Endometrial microvascular endothelial cells (primary cell): Measurements from ENCODE around the gene PRLR. TPM values are rescaled to one million over a fixed set of nuclear protein-coding genes. Genes with fewer than 3 reads are reported as not detected.

Experiments used
- in situ Hi-C: cut with HindIII; loops from 2 replicates; pipeline ENCODE4 v1.10.0; 2017; ENCODE audit warnings: low sequenced_read_pairs, low pct_unique_long_range_greater_than_20kb; ENCODE audit errors: inconsistent ontology term
- total RNA-seq: library from RNA; depleted of rRNA; stranded (reverse); fragments of >200 nt; gene quantifications from one replicate; pipeline ENCODE4 v1.2.3, GENCODE V29; 2015; ENCODE audit errors: inconsistent ontology term

Gene PRLR
- total RNA-seq, 1 donor from 2014 or later, result not detected

DNA sequence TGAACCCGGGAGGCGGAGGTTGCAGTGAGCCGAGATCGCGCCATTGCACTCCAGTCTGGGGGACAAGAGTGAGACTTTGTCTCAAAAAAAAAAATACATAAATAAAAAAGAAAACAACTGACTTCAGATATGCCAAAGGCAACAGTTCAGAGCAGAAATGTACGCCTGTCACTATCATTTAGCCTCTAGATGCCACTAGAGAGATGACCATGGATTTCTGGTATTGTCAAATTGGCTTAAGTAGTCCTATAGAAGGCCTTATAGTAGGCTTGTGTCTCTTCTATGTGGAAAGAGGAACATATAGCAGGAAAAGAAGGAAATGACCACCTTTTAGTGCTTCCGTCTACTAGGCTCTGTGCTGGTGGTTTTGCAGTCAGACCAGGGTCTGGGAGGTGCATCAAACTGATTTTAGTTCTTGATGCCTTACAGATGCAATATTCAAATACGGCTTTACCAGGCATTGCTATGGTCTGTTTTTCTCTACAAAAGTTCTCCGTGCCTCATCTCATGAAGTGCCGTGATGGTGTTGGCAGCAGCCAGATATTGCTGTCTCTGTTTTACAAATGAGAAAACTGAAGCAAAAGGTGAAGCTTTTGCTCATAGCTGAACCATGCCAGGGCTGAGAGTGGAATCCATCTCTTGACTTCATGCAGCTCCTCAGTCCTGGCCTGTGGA, 199.7 kb downstream of the PRLR start:
- in situ Hi-C loops, result no loop called here

DNA sequence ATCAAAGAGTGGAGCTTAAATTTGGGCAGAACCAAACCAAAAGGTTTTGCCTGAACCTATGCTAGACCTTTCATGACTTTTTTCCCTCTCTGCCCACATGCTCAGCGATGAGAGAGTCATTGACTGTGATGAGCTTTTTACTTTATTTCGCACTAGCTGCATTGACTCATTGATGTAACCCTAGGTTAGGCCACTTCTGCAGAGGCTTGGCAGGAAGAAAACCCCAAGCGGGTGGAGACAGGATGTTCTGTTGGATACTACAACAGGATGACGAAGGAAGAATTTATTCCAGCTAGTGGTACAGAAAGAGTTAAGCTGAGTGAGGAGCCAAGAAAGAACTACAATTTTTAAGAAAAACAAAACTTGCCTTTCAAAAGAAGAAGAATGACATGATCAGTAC, 201.0 kb downstream of the PRLR start:
- in situ Hi-C loops, result no loop called here

DNA sequence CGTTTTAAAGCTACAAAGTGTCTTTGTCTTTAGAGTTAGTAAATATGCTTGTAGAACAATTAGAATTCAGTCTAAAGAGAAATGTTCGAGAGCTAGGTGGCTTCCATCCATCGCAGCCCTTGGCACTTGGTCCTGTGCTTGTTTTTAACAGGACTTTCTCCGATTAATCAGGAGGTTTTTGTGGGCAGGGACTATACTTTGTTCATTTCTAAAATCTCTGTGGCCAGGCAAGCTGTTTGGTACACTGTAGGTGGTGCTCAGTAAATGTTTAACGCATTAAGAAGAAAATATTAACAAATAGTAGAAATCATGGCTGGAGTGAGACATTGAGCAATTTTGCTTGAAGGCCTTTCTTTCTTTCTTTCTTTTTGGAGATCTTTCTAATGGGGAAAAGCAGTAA, 203.3 kb downstream of the PRLR start:
- in situ Hi-C loops, result no loop called here

DNA sequence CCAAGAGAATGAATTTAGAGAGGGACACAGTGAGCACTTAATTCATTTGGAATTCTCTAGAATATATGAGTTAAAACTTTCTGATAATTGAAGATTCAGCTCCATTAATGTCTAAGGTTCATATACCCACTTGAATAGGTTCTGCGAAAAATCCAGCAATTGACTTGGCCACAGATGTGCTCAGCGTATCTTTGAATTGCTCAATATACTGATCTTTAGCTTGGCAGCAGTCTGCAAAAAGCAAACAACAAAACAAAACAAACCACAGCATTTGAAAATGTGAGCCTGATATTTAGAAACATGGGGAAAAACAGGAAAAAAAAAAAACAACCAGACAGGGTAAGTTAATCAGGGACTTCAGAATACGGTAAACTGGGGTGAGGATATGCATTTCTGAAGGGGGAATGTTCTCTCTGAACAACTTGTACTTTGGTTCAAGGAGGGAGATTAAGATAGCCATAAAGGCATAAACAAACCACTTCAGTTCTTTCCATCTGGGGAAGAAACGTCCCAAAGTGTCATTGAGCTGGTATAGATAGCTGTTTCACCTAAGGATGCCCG, 203.9 kb downstream of the PRLR start:
- in situ Hi-C loops, result no loop called here

DNA sequence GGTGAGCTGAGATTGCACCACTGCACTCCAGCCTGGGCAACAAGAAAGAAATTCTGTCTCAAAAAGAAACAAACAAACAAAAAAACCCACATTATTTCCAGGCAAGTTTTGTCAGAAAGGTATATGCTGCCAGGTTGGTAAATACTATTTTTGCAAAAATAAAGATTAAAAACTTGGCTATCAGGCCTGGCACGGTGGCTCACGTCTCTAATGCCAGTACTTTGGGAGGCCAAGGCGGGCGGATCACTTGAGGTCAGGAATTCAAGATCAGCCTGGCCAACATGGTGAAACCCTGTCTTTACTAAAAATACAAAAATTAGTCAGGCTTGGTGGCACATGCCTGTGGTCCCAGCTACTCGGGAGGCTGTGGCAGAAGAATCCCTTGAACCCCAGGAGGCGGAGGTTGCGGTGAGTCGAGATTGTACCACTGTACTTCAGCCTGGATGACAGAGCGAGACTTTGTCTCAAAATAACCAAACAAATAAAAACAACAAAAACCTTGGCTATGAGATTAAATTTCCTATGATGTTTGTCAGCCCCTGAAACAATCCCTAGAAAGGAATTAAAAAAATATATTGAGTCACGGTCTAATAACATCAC, 205.3 kb downstream of the PRLR start:
- in situ Hi-C loops, result no loop called here

DNA sequence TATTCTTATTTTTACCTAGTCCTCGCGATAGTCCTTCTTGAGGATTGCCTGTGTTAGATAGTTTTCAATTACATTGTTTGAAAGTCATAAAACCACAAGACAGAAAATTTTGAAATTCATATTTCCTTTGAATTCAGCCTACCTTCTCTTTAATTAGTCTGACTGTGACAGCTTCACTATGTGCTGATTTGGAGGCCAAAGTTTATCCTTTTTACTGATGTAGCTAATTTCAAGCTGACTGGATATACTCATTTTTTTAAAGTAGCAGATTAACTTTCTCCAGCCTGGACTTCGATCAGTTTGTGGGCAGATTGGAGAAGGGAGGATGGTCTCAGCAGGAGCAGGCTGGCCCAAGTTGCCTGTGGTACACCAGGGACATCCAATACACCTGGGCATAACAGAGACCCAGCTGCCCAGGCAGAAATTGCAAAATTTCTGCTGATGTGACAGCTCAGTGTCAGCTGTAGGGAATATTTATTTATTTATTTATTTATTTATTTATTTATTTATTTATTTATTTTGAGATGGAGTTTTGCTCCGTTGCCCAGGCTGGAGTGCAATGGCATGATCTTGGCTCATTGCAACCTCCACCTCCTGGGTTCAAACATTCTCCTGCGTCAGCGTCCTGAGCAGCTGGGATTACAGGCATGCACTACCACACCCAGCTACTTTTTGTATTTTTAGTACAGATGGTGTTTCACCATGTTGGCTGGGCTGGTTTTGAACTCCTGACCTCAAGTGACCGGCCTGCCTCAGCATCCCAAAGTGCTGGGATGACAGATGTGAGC, 206.7 kb downstream of the PRLR start:
- in situ Hi-C loops, result no loop called here

DNA sequence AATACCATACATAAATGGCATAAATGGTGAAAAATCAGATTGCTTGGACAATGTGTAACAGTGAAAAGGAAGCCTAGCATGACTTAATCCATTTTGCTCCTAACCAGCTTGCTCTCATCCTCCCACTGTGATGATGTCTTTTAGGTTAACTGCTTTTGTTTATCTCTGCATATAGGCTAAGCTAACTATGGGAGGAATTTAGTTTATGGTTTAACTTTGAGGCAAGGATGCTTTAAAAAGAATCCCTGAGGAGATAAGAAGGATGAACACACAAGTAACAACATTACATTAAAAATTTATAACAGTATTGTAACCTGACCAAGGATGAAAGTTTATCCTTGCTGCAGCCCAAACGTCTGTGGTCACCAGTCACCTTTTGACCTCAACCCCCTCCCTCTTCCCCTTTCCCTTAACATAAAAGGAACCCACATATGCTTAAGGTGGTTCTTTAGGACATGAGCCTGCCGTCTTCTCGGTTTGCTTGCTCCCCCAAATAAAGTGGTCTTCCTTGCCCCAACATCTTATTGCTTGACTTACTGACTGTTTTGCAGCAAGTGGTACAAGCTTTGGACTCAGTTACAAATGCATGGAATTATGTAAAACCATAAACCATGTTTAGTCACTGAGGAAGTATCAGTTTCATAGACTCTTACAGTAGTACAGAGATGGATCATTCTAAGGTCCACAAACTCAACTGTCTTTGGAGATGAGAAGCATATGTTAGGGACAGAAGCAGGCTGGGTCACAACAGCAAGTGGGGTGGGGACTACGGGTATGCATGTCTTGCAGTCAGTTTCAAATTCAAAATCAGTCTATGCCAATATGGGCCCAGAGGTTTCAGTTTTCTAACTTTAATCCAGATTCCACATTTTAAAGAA, 213.9 kb downstream of the PRLR start:
- in situ Hi-C loops, result no loop called here

DNA sequence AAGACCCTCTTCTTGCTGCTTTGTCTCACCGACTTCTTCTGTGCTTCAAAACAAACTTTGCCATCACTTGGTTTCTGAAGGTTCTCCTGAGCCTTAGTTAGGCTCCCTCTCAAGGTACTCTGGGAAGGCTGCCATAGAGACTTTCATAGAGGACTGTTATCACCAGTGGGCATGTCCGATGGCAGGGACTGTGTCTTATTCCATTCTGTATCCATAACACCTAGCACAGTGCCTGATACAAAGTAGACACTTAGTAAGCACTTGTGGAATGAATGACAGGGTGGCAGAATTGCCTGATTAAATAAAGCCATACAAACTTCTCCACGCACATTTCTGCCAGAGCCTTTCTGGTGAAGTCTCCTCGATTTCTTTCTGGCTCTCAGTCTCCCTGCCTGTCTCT, 215.2 kb downstream of the PRLR start:
- in situ Hi-C loops, result no loop called here

DNA sequence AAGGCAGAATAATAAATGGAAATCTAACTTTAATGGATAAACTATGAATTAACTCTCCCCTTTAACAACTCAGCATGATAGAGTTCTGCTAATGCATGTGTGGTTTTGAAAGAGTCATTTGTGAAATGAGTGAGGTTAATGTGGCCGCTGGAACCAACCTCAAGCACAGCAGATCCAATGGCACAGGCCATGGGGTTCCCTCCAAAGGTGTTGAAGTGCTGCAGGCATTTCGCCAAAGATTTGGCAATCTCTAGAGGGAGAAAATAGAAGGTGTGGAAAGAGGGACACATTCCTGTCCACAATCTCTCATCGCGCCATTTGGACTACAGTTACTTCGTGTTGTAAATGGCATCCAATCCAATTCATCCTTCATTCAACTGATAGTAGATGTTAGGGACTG, 217.5 kb downstream of the PRLR start:
- in situ Hi-C loops, result no loop called here

DNA sequence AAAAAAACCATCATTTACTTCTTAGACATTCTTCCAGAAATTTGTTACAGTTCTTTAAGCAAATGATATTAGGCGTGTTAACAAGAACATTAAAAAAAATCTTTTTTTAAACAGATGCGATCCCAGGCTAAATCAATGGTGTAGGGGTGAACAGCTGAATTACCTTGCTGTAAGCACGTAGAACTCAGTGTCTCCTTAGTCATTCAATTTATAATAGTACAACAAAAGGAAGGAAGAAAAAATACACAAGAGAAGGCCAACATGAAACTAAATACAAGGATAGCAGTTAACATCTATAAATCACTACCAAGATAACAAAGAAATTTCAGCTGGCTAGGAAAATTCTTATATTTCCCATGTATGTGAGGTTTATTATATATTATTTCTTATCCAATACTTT, 217.9 kb downstream of the PRLR start:
- in situ Hi-C loops, result no loop called here

DNA sequence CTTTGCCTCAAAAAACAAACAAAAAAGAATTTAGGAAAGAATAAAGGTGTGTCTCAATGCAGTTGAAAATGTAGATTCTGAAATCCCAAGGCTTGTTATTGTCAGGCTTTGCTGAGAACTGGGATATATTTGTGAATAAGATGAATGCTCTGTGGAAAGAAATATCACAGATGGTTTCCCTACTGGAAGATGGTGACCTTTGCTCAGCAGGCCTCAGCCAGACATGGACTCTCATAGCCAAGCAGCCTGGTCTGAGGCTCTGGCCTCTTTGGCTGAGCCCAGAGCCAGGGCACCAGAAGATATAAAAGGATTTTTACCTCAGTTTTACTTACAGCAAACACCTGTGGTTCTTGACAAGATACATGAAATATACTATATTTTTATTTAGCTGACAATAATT, 219.6 kb downstream of the PRLR start:
- in situ Hi-C loops, result no loop called here

DNA sequence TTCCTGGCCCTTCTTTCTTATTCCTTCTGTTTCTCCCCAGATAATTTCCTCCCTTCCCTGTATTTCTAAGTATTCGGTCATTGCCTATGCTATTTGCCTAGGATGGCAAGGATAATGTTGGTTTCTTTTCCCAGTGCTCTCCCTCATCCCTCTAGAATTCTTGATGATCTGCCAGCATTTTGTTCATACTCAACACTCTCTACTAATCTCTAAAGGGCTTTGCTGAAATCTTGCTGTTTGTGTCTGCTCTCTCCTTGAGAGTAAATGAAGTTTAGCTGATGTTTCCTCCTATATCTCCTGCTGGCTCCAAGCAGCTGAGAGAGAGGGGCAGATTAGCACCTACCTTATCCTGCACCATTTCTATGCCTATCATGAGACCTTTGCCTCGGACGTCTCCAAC, 220.6 kb downstream of the PRLR start:
- in situ Hi-C loops, result no loop called here

DNA sequence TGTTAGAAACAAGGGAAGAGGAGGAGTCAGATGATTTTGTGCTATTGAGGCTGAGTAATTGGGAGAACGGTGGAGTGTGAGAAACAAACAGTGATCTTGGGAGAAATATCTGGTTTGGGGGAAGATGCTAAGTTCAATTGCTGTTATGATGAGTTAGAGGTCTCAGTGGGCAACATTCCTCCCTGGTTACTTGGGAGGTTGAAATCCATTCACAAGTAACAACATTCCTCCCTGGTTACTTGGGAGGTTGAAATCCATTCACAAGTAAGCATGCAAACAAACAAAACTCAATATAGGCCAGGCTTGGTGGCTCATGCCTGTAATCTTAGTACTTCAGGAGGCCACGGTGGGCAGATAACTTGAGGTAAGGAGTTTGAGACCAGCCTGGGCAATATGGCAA, 221.3 kb downstream of the PRLR start:
- in situ Hi-C loops, result no loop called here

DNA sequence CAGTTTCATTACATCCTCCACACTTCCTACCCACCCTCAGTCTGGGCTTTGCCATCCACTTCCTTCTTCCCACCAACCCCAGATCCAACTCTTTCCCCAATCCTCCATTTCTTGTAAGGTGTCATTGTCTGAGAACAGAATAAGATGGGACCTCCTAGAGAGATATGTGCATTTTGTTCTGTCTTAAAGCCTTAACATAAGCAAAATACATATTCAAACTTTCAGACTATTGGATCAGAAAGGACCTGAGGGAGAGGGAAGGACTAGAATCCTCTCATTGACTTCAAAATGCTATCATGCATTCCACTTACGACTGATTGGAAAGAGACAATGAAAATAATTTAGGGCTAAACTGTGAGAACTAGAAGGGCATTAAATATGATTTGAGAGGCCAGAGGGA, 225.5 kb downstream of the PRLR start:
- in situ Hi-C loops, result no loop called here

DNA sequence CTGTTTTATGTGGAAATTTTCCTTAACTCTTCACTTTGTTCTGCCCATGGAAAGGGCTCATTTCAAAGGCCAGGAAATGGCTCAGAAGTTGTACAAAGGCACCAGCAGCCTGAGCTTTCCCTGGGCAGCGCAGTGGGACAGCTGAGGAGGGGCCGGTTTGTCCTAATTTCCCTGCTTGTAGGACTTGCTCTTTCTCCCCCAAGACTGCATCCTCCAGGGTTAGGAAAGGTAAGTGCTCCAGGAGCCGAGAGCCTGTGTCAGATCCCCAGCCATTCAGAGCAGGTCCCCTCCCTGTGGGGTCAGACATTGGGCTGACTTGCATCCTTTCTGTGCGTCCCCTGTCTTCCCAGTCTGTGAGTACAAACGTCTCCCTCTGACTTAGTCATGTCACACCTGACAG, 226.1 kb downstream of the PRLR start:
- in situ Hi-C loops, result no loop called here

DNA sequence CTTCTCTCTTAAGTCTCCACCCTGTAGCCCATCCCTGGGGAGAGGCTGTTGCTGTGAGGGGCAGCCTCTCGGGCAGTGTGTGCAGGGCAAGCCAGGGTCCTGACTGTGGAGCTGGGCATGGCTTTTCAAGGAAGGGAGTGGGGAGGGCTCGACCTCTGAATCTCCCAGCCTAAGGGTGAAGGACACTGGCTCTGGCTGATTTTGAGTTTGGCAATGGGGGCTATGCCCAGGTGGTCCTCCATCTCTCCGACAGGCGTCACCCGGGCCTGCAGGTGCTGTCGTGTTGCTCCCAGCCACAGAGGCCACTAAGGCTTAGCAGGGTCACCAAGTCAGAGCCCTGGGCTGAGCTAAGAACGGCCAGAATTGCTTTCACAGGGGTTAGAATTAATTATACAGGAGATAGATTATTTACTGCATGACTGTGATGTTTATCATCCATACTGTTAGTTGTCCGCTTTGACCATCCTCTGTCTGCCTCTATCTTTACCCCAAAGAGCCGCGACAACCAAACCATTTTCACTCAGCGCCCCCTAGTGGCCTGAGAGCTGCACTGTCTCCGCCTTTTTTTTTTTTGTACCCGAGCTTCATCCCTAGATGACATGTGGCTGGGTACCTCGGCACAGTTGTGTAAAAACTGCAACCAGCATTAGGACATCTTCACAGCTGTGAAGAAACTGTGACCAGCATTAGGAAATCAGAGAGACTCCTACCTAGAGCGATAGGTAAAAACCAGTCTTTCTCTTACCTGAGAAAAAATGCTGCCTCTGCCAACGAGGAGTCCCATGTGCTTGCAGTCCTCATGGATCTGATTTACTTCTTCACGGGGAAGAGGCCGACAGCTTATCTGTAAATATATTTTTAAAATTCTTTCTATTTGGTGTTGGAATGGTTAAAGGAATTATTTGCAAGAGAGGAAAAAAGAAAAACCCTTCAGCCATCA, 227.0 kb downstream of the PRLR start:
- in situ Hi-C loops, result no loop called here

DNA sequence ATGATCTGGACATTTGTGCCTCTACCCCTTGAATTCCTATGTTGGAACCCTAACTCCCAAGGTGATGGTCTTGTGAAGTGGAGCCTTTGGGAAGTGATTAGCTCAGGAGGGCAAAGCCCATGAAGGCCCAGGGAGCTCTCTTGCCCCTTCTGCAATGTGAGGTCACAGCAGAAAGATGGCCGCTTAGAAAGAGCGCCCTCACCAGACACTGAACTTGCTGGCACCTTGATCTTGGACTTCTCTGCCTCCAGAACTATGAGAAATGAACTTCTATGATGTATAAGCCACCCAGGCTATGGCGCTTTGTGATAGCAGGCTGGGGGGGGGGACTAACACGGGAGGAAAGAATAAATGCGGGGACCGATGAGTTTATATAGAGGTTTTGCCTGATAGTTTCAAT, 227.8 kb downstream of the PRLR start:
- in situ Hi-C loops, result no loop called here

DNA sequence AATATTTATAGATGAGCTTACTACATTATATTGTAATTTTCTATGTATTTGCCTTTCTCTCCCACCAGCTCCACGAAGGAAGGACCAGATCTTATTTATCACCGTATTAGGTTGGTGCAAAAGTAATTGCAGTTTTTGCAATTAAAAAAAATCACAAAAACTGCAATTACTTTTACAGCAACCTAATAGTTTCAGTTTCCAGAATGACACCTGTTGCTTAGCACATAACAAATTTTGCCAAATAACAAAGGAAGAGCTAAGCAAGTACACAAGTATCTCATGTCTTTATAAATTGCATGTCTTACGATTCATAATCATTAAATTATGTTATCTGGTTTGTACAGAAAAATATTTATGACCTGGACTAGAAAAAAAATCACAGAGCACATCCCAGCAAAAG, 228.4 kb downstream of the PRLR start:
- in situ Hi-C loops, result no loop called here
